Panc1 (cell line): ENCODE results near the gene DHRSX.
A peak's percentile ranks its signal among the peaks of the same experiment; 100 is the strongest.

Experiments
- POLR2AphosphoS5 ChIP-seq: IDR thresholded peaks from 2 replicates; pipeline ENCODE4 v1.6.1; 2012; ENCODE audit warnings: mild to moderate bottlenecking, low read depth, low read length, moderate library complexity
- TCF7L2 ChIP-seq: IDR thresholded peaks from 2 replicates; pipeline ENCODE4 v1.6.1; 2011; ENCODE audit warnings: mild to moderate bottlenecking, low read depth, low read length, inconsistent platforms
- TF ChIP-seq, protein P1 (sequence below): fragments of 450-650 bp; IDR thresholded peaks from 2 replicates; pipeline ENCODE4 v1.5.1; 2017; ENCODE audit warnings: mild to moderate bottlenecking

- TF ChIP-seq, protein P1, sequence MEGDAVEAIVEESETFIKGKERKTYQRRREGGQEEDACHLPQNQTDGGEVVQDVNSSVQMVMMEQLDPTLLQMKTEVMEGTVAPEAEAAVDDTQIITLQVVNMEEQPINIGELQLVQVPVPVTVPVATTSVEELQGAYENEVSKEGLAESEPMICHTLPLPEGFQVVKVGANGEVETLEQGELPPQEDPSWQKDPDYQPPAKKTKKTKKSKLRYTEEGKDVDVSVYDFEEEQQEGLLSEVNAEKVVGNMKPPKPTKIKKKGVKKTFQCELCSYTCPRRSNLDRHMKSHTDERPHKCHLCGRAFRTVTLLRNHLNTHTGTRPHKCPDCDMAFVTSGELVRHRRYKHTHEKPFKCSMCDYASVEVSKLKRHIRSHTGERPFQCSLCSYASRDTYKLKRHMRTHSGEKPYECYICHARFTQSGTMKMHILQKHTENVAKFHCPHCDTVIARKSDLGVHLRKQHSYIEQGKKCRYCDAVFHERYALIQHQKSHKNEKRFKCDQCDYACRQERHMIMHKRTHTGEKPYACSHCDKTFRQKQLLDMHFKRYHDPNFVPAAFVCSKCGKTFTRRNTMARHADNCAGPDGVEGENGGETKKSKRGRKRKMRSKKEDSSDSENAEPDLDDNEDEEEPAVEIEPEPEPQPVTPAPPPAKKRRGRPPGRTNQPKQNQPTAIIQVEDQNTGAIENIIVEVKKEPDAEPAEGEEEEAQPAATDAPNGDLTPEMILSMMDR: peak; percentile 20; the same call in 1 of the 2 replicates
- no peak for TF ChIP-seq POLR2AphosphoS5
- TF ChIP-seq TCF7L2: no peak
Measured at GRCh38 chrX:2548711-2549423, 48.1 kb upstream of the DHRSX start.
